Measurements from ENCODE around the gene VPS8.

VPS8 gene

GRCh38 chr3:185093116-185093515, 281.1 kb downstream of the VPS8 start:
- H3K27me3 ChIP-seq (replicated peaks; ENCODE audit: control insufficient read depth, insufficient read depth, low read length) = no peaks in the 10 kb centered on the region; the same call in 1 of the 2 replicates
- DNase-seq (ENCODE audit: extremely low read depth, insufficient read length) = no peak
- no peak overlapping the region for H3K4me3 ChIP-seq (replicated peaks; ENCODE audit: low read depth, low read length)
- no peak for TF ChIP-seq CTCF (IDR thresholded peaks at IDR 0.05; ENCODE audit: insufficient read depth, low read length, poor library complexity, severe bottlenecking)
- no peaks in the 10 kb centered on the region for H3K36me3 ChIP-seq (ENCODE audit: control insufficient read depth, insufficient read depth, low read length)

GRCh38 chr3:185094697-185095096, 282.7 kb downstream of the VPS8 start:
- DNase-seq (ENCODE audit: extremely low read depth, insufficient read length) = no peak
- TF ChIP-seq CTCF (IDR thresholded peaks at IDR 0.05; ENCODE audit: insufficient read depth, low read length, poor library complexity, severe bottlenecking) = no peak
- H3K4me3 ChIP-seq (replicated peaks; ENCODE audit: low read depth, low read length) = no peak overlapping the region
- no peaks in the 10 kb centered on the region for H3K36me3 ChIP-seq (ENCODE audit: control insufficient read depth, insufficient read depth, low read length)
- no peaks in the 10 kb centered on the region; the same call in 1 of the 2 replicates for H3K27me3 ChIP-seq (replicated peaks; ENCODE audit: control insufficient read depth, insufficient read depth, low read length)
